HG02943 (cell line): ENCODE results near the gene POTEH.
"Not testable (repeated sequence)": the region's sequence is repeated elsewhere in the genome, so short reads cannot be mapped to it uniquely, and the experiment has no call there.

ENCODE experiments used
- ATAC-seq: cut with Tn5 transposase; IDR thresholded peaks from one replicate; pipeline ENCODE4 v1.9.1; 2021; ENCODE audit warnings: mild to moderate bottlenecking, low read depth, moderate library complexity; ENCODE audit not compliant: unreplicated experiment

The POTEH gene

DNA sequence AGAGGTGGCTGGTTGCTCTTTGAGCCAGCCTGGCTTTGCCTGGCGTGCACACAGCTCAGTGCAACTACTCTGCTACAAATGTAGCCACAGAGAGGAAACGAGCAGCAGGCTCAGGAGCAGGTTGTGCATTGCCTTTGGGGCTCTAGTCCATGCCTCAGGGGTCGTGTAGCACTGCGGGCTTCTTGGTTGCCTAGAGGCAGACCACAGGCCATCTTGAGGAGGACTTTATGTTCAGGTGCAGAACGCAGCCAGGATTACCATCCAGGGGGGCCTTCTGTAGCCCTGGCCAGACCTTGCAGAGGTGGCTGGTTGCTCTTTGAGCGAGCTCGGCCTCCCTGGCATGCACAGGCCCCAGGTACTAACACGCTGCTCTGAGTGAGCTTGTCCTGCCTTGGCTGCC lies 41.2 kb downstream of the POTEH start:
- not testable (repeated sequence) for ATAC-seq

DNA sequence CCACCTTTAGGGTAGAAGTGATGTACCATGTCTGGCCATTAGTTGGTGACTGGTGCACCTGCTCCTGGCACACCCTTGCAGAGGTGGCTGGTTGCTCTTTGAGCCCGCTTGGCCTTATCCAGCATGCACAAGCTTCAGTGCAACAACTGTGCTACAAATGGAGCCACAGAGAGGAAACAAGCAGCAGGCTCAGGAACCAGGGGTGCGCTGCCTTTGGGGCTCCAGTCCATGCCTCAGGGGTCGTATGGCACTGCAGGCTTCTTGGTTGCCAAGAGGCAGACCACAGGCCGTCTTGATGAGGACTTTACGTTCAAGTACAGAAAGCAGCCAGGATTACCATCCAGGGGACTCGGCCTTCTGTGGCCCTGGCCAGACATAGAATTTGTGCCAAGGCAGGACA lies 44.6 kb downstream of the POTEH start:
- not testable (repeated sequence) for ATAC-seq

DNA sequence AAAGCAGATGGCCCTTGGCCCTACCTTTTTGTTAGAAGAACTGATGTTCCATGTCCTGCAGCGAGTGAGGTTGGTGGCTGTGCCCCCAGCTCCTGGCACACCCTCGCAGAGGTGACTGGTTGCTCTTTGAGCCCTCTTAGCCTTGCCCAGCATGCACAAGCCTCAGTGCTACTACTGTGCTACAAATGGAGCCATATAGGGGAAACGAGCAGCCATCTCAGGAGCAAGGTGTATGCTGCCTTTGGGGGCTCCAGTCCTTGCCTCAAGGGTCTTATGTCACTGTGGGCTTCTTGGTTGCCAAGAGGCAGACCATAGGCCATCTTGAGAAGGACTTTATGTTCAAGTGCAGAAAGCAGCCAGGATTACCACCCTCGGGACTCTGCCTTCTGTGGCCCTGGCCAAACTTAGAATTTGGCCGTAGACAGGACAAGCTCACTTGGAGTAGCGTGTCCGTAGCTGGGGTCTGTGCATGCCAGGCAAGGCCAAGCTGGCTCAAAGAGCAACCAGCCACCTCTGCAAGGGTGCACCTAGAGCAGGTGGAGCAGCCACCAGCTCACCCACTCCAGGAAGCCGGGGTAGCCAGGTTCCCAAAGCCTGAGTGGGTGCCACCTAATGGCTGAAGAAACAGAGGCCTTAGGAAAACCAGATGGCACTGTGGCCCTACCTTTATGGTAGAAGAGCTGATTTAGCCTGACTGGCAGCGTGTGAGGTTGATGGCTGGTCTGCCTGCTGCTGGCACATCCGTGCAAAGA lies 48.5 kb downstream of the POTEH start:
- not testable (repeated sequence) for ATAC-seq

DNA sequence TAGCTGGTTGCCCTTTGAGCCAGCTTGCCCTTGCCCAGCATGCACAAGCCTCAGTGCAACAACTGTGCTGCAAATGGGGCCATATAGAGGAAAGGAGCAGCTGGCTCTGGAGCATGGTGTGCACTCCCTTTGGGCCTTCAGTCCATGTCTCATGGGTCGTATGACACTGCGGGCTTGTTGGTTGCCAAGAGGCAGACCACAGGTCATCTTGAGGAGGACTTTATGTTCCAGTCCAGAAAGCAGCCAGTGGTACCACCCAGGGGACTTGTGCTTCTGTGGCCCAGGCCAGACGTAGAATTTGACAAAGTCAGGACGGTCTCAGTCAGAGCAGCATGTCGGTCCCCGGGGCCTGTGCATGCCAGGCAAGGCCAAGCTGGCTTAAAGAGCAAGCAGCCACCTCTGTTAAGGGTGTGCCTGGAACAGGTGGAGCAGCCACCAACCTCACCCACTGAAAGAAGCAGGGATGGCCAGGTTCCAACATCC lies 49.1 kb downstream of the POTEH start:
- not testable (repeated sequence) for ATAC-seq

DNA sequence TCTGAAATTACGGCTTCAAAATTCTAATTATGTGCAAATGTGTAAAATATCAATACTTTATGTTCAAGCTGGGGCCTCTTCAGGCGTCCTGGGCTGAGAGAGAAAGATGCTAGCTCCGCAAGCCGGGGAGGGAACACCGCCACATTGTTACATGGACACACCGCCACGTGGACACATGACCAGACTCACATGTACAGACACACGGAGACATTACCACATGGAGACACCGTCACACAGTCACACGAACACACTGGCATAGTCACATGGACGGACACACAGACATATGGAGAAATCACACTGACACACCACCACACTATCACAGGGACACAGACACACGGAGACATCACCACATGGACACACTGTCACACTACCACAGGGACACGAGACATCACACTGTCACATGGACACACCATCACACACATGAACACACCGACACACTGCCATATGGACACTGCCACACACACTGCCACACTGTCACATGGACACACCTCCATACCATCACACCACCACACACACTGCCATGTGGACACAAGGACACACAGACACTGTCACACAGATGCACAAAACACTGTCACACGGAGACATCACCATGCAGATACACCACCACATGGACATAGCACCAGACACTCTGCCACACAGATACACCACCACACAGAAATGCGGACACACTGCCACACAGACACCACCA lies 58.0 kb downstream of the POTEH start:
- ATAC-seq, result not testable (repeated sequence)

DNA sequence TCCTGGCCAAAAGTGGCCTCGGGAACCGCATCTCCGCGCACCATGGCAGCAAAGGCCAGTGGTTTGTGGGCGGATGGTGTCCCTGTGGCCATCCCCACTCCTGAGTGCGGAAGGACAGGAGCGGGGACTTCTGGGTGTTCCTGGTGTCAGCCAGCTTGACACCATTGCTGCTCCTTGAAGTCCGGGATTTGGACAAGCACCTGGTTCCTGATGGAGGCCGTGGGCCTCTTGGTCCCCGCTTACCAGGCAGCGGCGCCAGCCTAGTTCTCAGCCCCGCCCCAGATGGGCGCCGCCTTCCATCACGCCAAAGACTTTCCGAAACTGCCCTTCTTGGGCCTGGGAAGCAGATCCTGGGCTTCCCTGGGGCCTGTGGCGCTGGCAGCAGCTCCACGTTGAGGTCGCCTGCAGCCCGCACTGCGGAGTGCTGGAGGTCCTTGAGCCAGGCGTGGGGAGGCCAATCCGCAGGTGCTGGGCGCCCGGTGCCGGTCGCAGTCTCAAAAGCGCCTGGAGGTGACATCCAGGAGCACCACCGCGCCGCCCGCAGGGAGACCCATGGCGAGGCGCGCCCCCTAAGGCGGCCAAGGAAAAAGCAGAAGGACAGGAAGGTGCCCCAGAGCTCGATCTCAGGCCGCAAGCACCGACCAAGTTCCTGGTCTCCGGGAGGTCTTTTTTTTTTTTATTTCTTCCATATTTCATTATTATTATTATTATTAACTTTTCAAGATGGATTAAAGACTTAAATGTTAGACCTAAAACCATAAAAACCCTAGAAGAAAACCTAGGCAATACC lies 59.5 kb downstream of the POTEH start:
- not testable (repeated sequence) for ATAC-seq

DNA sequence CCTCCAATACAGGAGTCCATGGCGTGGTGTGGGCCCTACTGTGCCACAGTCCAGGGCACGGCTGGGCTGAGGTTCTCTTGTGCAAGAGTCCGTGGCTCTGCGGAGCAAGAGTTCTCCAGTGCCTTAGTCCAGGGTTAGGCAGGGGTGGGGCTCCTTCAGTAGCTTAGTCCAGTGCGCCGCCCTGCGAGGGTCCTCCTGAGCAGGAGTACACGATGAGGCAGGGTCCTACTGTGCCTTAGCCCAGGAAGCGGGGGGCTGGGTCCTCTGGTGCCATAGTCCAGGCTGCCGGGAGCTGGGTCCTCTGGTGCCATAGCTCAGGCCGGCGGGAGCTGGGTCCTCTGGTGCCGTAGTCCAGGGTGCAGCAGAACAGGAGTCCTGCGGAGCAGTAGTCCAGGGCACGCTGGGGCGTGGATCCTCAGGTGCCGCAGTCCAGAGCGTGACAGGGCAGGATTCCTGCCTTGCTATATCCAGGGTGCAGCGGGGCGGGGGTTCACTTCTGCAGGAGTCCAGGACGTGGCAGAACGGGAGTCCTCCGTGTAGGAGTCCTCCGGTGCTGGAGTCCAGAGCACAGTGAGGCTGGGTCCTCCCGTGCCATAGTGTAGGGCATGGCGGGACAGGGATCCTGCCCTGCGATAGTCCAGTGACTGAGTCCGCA lies 69.7 kb downstream of the POTEH start:
- ATAC-seq, result not testable (repeated sequence)

DNA sequence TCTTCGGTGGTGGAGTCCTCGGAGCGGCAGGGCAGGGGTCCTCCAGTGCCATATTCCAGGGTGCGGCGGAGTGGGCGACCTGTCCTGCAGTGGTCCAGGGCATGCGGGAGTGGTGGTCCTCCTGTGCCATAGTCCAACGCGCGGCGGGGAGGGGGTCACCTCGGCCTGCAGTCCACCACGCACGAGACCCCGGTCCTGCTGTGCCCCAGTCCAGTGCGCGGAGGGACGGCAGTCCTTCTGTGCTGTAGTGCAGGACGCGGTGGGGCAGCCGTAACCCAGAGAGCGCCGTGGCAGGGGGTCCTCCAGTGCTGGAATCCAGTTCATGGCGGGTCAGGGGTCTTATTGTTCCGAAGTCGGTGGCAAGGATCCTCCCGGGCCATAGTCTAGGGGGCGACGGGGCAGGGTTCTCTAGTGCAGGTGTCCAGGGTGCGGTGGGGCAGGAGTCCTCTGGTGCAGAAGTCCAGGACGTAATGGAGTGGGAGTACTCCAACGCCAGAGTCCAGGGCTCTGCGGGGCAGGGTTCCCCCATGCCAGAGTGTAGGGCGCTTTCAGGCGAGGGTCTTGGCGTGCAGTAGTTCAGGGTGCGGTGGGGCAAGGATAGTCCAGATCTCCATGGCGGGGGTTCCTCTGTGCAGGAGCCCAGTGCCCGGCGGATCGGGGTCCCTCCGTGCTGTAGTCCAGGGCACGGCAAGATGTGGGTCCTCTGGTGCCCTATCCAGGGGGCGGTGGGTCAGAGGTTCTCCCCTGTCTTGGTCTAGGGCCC lies 70.7 kb downstream of the POTEH start:
- ATAC-seq, result not testable (repeated sequence)

DNA sequence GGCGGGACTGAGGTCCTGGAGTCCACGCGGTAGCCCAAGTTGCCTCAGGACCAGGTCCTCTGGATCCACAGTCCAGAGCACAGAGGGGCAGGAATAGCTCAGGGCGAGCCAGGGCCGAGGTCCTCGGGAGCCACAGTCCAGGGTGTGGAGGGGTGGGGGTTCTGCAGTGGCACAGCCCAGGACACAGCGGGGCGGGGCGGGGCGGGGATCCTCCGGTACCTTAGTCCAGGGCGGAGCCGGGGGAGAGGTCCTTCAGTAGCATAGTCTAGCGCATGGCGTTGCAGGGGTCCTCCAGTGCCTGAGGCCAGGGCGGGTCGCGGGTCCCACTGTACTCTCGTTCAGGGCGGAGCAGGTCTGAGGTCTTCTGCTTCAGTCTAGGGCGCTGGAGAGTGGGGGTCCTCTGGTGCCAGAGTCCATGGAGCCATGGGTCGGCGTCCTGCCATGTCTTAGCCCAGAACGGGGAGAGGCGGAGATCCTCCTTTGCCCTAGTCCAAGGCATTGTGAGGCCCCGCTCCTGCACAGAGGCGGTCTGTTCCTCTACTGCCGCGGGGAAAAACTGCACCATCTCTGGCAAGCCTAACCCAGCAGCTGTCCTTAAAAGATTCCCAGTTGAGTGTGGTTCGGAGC lies 71.4 kb downstream of the POTEH start:
- ATAC-seq, result not testable (repeated sequence)

DNA sequence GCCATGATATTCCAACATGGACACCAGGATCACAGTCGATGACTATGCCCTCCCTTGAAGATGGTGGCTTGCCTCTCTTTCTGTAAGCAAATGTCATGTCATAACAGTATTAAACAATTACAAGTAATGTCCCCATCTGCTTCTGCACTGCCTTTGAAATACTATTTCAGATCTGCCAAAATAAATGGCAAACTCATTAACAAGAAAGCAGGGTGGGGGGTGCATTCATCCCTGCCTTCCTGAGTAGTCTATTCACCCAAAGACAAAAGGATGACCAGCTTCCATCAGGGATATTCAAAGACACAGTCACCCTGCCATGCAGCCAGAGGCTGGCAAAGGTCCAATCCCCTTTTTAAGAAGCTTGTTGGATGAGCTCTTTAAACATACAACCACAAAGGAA lies 73.7 kb downstream of the POTEH start:
- ATAC-seq, result not testable (repeated sequence)
